IPS DF 19.7 (cell line): ENCODE data around the gene GPR22.

Experiments
- DNase-seq: peaks from one replicate; pipeline ENCODE4 v3.0.0-alpha.2; 2013; ENCODE audit warnings: low read depth, low spot score

The GPR22 gene

DNA sequence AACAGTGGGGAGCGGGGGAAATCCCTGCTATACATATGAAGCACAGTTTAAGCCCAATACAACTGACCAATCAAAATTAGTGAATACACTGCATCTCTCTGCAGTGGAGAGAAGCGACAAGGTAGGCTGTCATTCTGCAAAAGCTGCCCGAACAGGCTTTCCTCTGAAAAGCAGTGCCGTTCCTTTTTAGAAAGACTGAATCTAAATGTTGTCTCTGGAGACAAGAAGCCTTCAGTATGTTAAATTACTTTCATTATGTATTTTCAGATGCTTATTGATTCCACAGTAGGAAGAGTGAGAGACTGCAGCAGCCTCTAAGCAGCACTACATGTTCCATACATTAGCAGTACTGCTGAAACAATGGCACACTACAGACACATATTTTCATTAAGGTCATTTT is at the start of gene GPR22:
Gene GPR22 (plus strand): TSS at position 129 of the 400 bp plus-strand sequence. CDS start 4,004 bp downstream, outside the sequence.
- no peak for DNase-seq

DNA sequence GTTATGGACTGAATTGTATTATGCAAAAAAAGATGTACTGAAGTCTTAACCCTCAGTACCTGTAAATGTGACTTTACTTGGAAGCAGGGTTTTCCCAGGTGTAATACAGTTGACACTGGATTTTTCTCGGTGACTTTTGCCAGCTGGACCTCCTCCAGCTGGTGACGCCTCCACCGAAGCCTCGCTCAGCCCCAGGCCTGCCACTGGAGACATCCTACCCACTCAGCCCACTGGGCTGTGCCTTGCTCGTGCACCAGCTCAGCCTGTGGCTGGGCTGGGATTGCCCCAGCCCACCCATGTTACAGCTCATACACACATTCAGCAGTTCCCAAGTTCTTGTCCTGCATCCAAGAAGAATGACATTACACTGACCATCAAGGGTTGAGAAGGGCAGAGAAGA is 42.4 kb upstream of the GPR22 start:
- DNase-seq = no peak

GRCh38 chr7:107428642-107429041 is 41.2 kb upstream of the GPR22 start:
- DNase-seq = no peak

GRCh38 chr7:107430057-107430456 is 39.8 kb upstream of the GPR22 start:
- DNase-seq = no peak

DNA sequence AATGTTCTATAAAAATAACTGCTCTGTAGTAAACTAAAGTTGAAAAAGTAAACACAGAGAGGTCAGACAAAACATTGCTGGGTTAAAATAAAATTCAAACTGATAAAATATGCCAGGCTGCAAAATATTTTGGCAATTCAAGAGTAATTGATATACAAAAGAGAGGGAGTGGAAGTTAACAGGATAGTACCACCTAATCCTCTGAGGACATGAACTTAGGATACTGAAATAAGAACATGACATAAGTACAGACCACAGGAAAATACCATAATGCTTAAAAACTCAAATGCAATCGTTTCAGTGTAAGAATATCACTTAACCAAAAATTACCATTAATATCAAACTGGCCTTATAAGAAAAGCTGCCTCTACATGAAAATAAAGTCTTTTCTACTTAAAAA is 37.6 kb upstream of the GPR22 start:
- DNase-seq = no peak

DNA sequence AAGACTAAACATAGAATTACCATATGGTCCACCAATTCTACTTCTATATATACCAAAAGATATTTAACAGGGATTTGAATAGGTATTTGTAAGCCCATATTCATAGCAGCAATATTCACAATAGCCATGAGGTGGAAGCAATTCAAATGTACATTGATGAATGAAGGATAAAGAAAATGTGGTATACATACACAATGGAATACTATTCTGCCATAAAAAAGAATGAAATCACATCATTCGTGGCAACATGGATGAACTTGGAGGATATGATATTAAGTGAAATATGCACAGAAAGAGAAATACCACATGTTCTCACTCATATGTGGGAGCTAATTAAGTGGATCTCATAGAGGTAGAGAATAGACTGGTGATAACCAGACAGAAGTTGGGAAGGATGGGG is 34.1 kb upstream of the GPR22 start:
- DNase-seq = no peak

GRCh38 chr7:107439025-107439424 is 30.8 kb upstream of the GPR22 start:
- DNase-seq = no peak

GRCh38 chr7:107441581-107442422 is 28.1 kb upstream of the GPR22 start:
- DNase-seq = no peak

- DNase-seq = no peak
Observed at GRCh38 chr7:107442678-107443077, 27.2 kb upstream of the GPR22 start.

GRCh38 chr7:107446531-107446930 is 23.3 kb upstream of the GPR22 start:
- DNase-seq = no peak

- no peak for DNase-seq
Observed at GRCh38 chr7:107446988-107447387, 22.9 kb upstream of the GPR22 start.

- no peak for DNase-seq
Observed at GRCh38 chr7:107450970-107451369, 18.9 kb upstream of the GPR22 start.

DNA sequence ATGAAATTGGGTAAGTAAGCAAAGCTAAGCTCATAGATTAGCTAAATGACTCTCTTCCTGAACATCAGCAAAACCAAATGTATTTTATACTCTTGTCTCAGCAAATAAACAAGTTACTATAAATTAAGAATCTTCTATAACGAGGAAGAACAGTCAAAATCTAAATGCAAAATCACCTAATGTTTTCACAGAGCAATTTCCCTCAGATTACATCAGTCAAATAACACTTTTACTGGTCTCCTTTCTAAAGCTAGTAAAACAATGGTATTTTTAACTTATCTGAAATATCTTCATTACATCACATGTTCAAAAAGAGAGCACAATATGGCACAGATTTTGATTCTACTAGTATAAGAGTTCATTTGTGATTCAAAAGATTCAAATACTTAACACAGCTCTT is 16.5 kb upstream of the GPR22 start:
- no peak for DNase-seq

- DNase-seq = no peak
Observed at GRCh38 chr7:107461938-107462533, 7.8 kb upstream of the GPR22 start.

DNA sequence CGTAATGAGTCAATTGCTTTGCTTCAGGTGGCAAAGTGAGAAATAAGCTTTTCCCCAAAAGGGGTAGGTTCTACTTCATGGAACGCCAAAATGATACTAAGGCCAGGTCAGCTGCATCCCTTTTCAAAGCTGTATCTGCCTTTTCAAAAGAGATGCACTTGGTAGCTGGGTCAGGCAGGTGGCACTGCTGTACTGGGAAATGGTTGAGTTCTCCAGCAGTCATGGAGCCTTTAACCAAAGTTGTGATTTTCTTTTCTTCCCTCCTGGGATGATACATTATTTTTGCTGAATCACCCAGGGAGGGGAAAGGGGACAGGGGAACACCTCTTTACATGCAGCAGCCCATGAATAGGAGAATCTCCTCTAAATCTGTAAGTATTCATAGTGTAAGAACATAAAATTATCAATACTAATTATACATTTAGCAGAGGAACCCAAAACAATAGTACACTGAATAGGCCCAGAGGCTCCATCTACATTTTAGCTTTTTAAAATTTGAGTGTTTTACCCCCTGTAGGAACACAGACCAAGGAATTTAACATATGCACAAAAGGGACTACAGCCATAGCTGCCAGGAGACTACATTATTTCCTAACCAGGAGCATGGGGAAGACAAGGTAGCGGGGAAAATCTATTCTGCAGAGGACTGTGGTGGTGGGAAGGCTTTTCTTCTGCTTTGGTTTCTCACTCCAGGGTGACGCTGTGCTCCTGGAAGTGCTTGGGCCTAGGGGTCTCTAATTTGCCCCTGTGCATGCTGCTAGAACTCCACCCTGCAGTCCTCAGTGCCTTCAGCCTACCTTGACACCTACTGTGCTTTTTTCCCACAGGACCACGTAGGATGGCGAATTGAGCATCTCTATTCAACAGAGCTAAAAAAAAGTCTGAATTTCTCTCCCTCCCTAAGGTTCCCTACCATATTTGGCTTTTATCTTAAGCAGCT is 6.4 kb upstream of the GPR22 start:
- peak; percentile 15 for DNase-seq

- no peak for DNase-seq
Observed at GRCh38 chr7:107464666-107465226, 5.1 kb upstream of the GPR22 start.

- DNase-seq = no peak
Observed at GRCh38 chr7:107467972-107468371, 1.9 kb upstream of the GPR22 start.

GRCh38 chr7:107468824-107469223 is 1.0 kb upstream of the GPR22 start:
- DNase-seq = no peak

GRCh38 chr7:107471292-107472070 is 1.6 kb downstream of the GPR22 start:
- no peak for DNase-seq

- DNase-seq = no peak
Observed at GRCh38 chr7:107472116-107472515, 2.3 kb downstream of the GPR22 start.

DNA sequence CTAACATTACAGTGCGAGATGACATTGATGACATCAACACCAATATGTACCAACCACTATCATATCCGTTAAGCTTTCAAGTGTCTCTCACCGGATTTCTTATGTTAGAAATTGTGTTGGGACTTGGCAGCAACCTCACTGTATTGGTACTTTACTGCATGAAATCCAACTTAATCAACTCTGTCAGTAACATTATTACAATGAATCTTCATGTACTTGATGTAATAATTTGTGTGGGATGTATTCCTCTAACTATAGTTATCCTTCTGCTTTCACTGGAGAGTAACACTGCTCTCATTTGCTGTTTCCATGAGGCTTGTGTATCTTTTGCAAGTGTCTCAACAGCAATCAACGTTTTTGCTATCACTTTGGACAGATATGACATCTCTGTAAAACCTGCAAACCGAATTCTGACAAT is 4.3 kb downstream of the GPR22 start:
- no peak for DNase-seq
